K562 (cell line): Measurements from ENCODE around the gene LTO1.

Experiments
- DACH1 ChIP-seq: fragments of 450-650 bp; IDR thresholded peaks from 2 replicates; pipeline ENCODE4 v1.6.1; 2018; ENCODE audit not compliant: partially characterized antibody
- POLR2AphosphoS5 ChIP-seq: IDR thresholded peaks from 2 replicates; pipeline ENCODE4 v1.6.1; 2011; ENCODE audit warnings: mild to moderate bottlenecking, low read depth, low read length, moderate library complexity; ENCODE audit not compliant: control insufficient read depth, insufficient read depth
- TF ChIP-seq, protein P1 (sequence below): fragments of 250-450 bp; sonication (Bioruptor Pico); IDR thresholded peaks from 2 replicates; pipeline ENCODE4 v1.4.0; 2020
- TF ChIP-seq, protein P2 (sequence below): fragments of 150-350 bp; conservative IDR thresholded peaks from 2 replicates; pipeline ENCODE4 v1.6.1; 2014; ENCODE audit warnings: low read length

DNA sequence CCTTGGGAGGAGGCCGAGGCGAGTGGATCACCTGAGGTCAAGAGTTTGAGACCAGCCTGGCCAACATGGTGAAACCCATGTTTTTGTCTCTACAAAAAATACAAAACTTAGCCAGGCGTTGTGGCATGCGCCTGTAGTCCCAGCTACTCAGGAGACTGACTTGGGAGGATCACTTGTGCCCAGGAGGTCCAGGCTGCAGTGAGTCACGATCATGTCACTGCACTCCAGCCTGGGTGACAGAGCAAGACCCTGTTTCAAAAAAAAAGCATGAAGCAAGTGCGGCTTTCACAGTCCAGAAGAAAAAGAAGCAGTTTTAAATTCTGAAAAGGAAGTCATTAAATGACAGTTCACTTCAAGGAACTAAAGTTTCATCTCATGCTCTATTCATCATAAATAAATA lies 7.1 kb upstream of the LTO1 start:
- TF ChIP-seq POLR2AphosphoS5 (no peak), DACH1 (no peak)
- TF ChIP-seq, protein P1, sequence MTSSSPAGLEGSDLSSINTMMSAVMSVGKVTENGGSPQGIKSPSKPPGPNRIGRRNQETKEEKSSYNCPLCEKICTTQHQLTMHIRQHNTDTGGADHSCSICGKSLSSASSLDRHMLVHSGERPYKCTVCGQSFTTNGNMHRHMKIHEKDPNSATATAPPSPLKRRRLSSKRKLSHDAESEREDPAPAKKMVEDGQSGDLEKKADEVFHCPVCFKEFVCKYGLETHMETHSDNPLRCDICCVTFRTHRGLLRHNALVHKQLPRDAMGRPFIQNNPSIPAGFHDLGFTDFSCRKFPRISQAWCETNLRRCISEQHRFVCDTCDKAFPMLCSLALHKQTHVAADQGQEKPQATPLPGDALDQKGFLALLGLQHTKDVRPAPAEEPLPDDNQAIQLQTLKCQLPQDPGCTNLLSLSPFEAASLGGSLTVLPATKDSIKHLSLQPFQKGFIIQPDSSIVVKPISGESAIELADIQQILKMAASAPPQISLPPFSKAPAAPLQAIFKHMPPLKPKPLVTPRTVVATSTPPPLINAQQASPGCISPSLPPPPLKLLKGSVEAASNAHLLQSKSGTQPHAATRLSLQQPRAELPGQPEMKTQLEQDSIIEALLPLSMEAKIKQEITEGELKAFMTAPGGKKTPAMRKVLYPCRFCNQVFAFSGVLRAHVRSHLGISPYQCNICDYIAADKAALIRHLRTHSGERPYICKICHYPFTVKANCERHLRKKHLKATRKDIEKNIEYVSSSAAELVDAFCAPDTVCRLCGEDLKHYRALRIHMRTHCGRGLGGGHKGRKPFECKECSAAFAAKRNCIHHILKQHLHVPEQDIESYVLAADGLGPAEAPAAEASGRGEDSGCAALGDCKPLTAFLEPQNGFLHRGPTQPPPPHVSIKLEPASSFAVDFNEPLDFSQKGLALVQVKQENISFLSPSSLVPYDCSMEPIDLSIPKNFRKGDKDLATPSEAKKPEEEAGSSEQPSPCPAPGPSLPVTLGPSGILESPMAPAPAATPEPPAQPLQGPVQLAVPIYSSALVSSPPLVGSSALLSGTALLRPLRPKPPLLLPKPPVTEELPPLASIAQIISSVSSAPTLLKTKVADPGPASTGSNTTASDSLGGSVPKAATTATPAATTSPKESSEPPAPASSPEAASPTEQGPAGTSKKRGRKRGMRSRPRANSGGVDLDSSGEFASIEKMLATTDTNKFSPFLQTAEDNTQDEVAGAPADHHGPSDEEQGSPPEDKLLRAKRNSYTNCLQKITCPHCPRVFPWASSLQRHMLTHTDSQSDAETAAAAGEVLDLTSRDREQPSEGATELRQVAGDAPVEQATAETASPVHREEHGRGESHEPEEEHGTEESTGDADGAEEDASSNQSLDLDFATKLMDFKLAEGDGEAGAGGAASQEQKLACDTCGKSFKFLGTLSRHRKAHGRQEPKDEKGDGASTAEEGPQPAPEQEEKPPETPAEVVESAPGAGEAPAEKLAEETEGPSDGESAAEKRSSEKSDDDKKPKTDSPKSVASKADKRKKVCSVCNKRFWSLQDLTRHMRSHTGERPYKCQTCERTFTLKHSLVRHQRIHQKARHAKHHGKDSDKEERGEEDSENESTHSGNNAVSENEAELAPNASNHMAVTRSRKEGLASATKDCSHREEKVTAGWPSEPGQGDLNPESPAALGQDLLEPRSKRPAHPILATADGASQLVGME (CRISPR knock-in tag): no peak
- TF ChIP-seq, protein P2, sequence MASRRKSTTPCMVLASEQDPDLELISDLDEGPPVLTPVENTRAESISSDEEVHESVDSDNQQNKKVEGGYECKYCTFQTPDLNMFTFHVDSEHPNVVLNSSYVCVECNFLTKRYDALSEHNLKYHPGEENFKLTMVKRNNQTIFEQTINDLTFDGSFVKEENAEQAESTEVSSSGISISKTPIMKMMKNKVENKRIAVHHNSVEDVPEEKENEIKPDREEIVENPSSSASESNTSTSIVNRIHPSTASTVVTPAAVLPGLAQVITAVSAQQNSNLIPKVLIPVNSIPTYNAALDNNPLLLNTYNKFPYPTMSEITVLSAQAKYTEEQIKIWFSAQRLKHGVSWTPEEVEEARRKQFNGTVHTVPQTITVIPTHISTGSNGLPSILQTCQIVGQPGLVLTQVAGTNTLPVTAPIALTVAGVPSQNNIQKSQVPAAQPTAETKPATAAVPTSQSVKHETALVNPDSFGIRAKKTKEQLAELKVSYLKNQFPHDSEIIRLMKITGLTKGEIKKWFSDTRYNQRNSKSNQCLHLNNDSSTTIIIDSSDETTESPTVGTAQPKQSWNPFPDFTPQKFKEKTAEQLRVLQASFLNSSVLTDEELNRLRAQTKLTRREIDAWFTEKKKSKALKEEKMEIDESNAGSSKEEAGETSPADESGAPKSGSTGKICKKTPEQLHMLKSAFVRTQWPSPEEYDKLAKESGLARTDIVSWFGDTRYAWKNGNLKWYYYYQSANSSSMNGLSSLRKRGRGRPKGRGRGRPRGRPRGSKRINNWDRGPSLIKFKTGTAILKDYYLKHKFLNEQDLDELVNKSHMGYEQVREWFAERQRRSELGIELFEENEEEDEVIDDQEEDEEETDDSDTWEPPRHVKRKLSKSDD: no peak
